PC-3 (cell line): ENCODE measurements around the gene TSPYL4. TPM values are rescaled to one million over a fixed set of nuclear protein-coding genes. Genes with fewer than 3 reads are reported as not detected.

Source experiments
- ATAC-seq: fragments of 200-7000 bp; cut with Tn5 transposase; 2 replicates; pipeline ENCODE4 v1.9.1; 2020; ENCODE audit warnings: mild to moderate bottlenecking, moderate library complexity
- BruUV-seq: library from RNA; stranded (reverse); fragments of 400-500 nt; replicated peaks from 2 replicates; lab custom pipeline; 2021; lab: Mats Ljungman, UMichigan
- CTCF ChIA-PET: fragments of 300-600 bp; sonication (Branson Sonifier 250); formaldehyde crosslinking; loops from one replicate; lab custom pipeline; 2022; ENCODE audit warnings: antibody characterized with exemption; lab: Charles Lee
- POLR2A ChIA-PET: fragments of 300-600 bp; sonication (Branson Sonifier 250); formaldehyde crosslinking; loops from one replicate; lab custom pipeline; 2022; ENCODE audit warnings: antibody characterized with exemption; ENCODE audit not compliant: unreplicated experiment; lab: Charles Lee
- DNase-seq: peaks from one replicate; pipeline ENCODE4 v3.0.0-alpha.2; 2015
- H2AFZ ChIP-seq: fragments of 300-600 bp; sonication (generic); 2 replicates; pipeline ENCODE4 v1.6.0; 2016; ENCODE audit warnings: antibody characterized with exemption, low read length
- H3F3A ChIP-seq: fragments of 300-600 bp; sonication (generic); one replicate; pipeline ENCODE4 v1.6.0; 2017; ENCODE audit warnings: antibody characterized with exemption, low read length, control low read depth, mild to moderate bottlenecking; ENCODE audit not compliant: unreplicated experiment
- H3K27ac ChIP-seq: fragments of 300-600 bp; sonication (generic); 2 replicates; pipeline ENCODE4 v1.5.1; 2016; ENCODE audit warnings: mild to moderate bottlenecking, low read length
- H3K27me3 ChIP-seq: fragments of 300-600 bp; sonication (generic); 2 replicates; pipeline ENCODE4 v1.6.1; 2016; ENCODE audit warnings: low read length, mixed read lengths
- H3K36me3 ChIP-seq: fragments of 300-600 bp; sonication (generic); 2 replicates; pipeline ENCODE4 v1.6.1; 2016; ENCODE audit warnings: low read depth, mixed run types, low read length, mixed read lengths
- H3K4me1 ChIP-seq: fragments of 300-600 bp; sonication (generic); 2 replicates; pipeline ENCODE4 v1.5.1; 2016; ENCODE audit warnings: low read length; ENCODE audit not compliant: insufficient read depth
- H3K4me2 ChIP-seq: fragments of 300-600 bp; sonication (generic); 2 replicates; pipeline ENCODE4 v1.6.0; 2016; ENCODE audit warnings: low read length
- H3K4me3 ChIP-seq: fragments of 300-600 bp; sonication (generic); 2 replicates; pipeline ENCODE4 v1.5.1; 2016; ENCODE audit warnings: mild to moderate bottlenecking, low read length, mixed read lengths
- H3K79me2 ChIP-seq: fragments of 300-600 bp; sonication (generic); 2 replicates; pipeline ENCODE4 v1.6.1; 2017; ENCODE audit warnings: low read length, mixed read lengths
- H3K9ac ChIP-seq: fragments of 300-600 bp; sonication (generic); 2 replicates; pipeline ENCODE4 v1.6.0; 2016; ENCODE audit warnings: mild to moderate bottlenecking, low read length
- H3K9me2 ChIP-seq: fragments of 300-600 bp; sonication (generic); replicated peaks from 2 replicates; pipeline ENCODE4 v1.6.1; 2016; ENCODE audit warnings: mixed run types, low read length, mixed read lengths
- H3K9me3 ChIP-seq: fragments of 300-600 bp; sonication (generic); 2 replicates; pipeline ENCODE4 v1.6.1; 2016; ENCODE audit warnings: low read length, mixed read lengths
- H4K20me1 ChIP-seq: fragments of 300-600 bp; sonication (generic); 2 replicates; pipeline ENCODE4 v1.6.1; 2016; ENCODE audit warnings: low read length, mixed read lengths
- CTCF ChIP-seq: fragments of 300-600 bp; sonication (generic); conservative IDR thresholded peaks from 2 replicates; pipeline ENCODE4 v1.5.1; 2017; ENCODE audit warnings: antibody characterized with exemption, low read depth, mild to moderate bottlenecking, low read length
- EZH2 ChIP-seq: fragments of 300-600 bp; sonication (generic); IDR thresholded peaks from one replicate; pipeline ENCODE4 v1.6.1; 2017; ENCODE audit warnings: antibody characterized with exemption, mild to moderate bottlenecking, low read length; ENCODE audit not compliant: unreplicated experiment
- EZH2phosphoT487 ChIP-seq: fragments of 300-600 bp; sonication (generic); IDR thresholded peaks from 2 replicates; pipeline ENCODE4 v1.6.1; 2018; ENCODE audit warnings: mild to moderate bottlenecking, antibody characterized with exemption, low read length, borderline replicate concordance
- intact Hi-C: fragments of 100-400 bp; cut with micrococcal nuclease; formaldehyde crosslinking; loops from 2 replicates; pipeline ENCODE4 v1.9.0; 2023
- total RNA-seq: library from RNA; depleted of rRNA; stranded (reverse); fragments of >200 nt; gene quantifications from 2 replicates; pipeline ENCODE4 v1.2.3, GENCODE V29; 2014; rRNA removed

Gene TSPYL4
- total RNA-seq, 1 experiment from 2014 or later = 8.0 TPM

DNA sequence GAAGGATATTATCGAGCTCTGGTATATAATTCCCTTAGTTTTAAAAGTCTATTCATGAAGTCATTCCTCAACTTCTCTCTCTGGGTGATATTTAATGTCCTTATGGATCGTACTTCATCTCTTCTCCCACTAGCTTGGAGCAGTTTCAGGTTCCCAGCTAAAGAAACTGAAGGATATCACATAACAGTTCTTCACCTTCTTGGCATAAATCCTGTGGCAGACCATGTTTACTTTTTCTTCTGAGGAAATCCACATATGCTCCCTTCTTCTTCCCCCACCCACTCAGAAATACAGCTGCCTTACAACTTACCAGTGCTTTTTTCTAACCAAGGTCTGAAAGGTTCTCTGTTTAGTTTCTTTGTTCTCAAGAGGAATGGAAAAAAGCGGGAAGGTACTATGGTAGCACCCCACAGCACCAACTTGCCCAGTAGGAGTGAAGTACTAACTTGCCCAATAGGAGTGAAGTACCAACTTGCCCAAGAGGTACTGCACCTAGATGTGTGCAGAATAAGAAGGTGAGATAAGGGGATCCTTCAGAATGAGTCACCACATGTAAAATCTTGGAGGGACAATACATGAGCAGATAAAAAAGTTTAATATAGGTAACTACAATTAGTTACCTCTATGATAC lies 53.1 kb downstream of the TSPYL4 start:
- Histone ChIP-seq H3K9me3 (no peaks in the 10 kb centered on the region), H3K9ac (no peak overlapping the region), H4K20me1 (no peaks in the 10 kb centered on the region), H3K79me2 (no peaks in the 10 kb centered on the region), H3K27me3 (no peaks in the 10 kb centered on the region), H3K36me3 (no peaks in the 10 kb centered on the region), H3K4me3 (no peak overlapping the region), H3K4me1 (no peaks in the 10 kb centered on the region), H2AFZ (no peak overlapping the region), H3K27ac (no peak overlapping the region), H3F3A (no peaks in the 10 kb centered on the region), H3K4me2 (no peak overlapping the region), H3K9me2 (no peaks in the 10 kb centered on the region)
- intact Hi-C loops = no loop called here
- POLR2A ChIA-PET = no interaction called here
- no TSS peak for BruUV-seq
- no peak for ATAC-seq
- CTCF ChIA-PET = no interaction called here
- no peak for DNase-seq
- no peak for TF ChIP-seq CTCF
- no peak for TF ChIP-seq EZH2
- TF ChIP-seq EZH2phosphoT487 = no peak

Other genes starting within 250 kb of the TSPYL4 start
- gene FRK, start 193.2 kb downstream of the TSPYL4 start, total RNA-seq = 0.46 and 0.66 TPM in 2 replicates
- 6.6 and 11.3 TPM in 2 replicates for gene NT5DC1, start 153.2 kb downstream of the TSPYL4 start, total RNA-seq
- not detected in 2 replicates for gene COL10A1, start 127.9 kb downstream of the TSPYL4 start, total RNA-seq
- gene TSPYL1, start 25.9 kb upstream of the TSPYL4 start, total RNA-seq = 35.1 and 38.8 TPM in 2 replicates
- 9.6 and 9.8 TPM in 2 replicates for gene DSE, start 116.9 kb upstream of the TSPYL4 start, total RNA-seq
- not detected in 2 replicates for gene CALHM6, start 207.3 kb upstream of the TSPYL4 start, total RNA-seq